ENCODE results near the gene AJUBA. TPM values are rescaled to one million over a fixed set of nuclear protein-coding genes. Genes with fewer than 3 reads are reported as not detected.
A peak's percentile ranks its signal among the peaks of the same experiment; 100 is the strongest.
"Not testable (repeated sequence)": the region's sequence is repeated elsewhere in the genome, so short reads cannot be mapped to it uniquely, and the experiment has no call there.

The AJUBA gene
- total RNA-seq, 1 donor from 2014 or later, result 87.2 TPM

GRCh38 chr14:23018107-23018506, 35.8 kb upstream of the AJUBA start:
- no peak for TF ChIP-seq CTCF (IDR thresholded peaks at IDR 0.05; ENCODE audit: insufficient read depth, low read length, poor library complexity, severe bottlenecking)
- no peak for DNase-seq (ENCODE audit: low read depth)
- Histone ChIP-seq H3K27me3 (ENCODE audit: control insufficient read depth, insufficient read depth, low read length) (no peaks in the 10 kb centered on the region), H3K36me3 (ENCODE audit: control insufficient read depth, insufficient read depth, low read length) (no peaks in the 10 kb centered on the region), H3K4me3 (ENCODE audit: low read depth, low read length) (no peak overlapping the region)

- TF ChIP-seq CTCF (IDR thresholded peaks at IDR 0.05; ENCODE audit: insufficient read depth, low read length, poor library complexity, severe bottlenecking), result no peak
- Histone ChIP-seq H3K27me3 (ENCODE audit: control insufficient read depth, insufficient read depth, low read length) (no peaks in the 10 kb centered on the region), H3K36me3 (ENCODE audit: control insufficient read depth, insufficient read depth, low read length) (no peaks in the 10 kb centered on the region), H3K4me3 (ENCODE audit: low read depth, low read length) (no peak overlapping the region)
- no peak for DNase-seq (ENCODE audit: low read depth)
These were observed 34.7 kb upstream of the AJUBA start for GRCh38 chr14:23017091-23017490.

GRCh38 chr14:23015618-23016017, 33.3 kb upstream of the AJUBA start:
- Histone ChIP-seq H3K36me3 (ENCODE audit: control insufficient read depth, insufficient read depth, low read length) (no peaks in the 10 kb centered on the region), H3K4me3 (ENCODE audit: low read depth, low read length) (no peak overlapping the region), H3K27me3 (ENCODE audit: control insufficient read depth, insufficient read depth, low read length) (no peaks in the 10 kb centered on the region)
- no peak for TF ChIP-seq CTCF (IDR thresholded peaks at IDR 0.05; ENCODE audit: insufficient read depth, low read length, poor library complexity, severe bottlenecking)
- DNase-seq (ENCODE audit: low read depth), result no peak

GRCh38 chr14:23013749-23014054, 31.4 kb upstream of the AJUBA start:
- not testable (repeated sequence) for H3K36me3 ChIP-seq (ENCODE audit: control insufficient read depth, insufficient read depth, low read length); H3K4me3 ChIP-seq (ENCODE audit: low read depth, low read length); H3K27me3 ChIP-seq (ENCODE audit: control insufficient read depth, insufficient read depth, low read length); DNase-seq (ENCODE audit: low read depth)

GRCh38 chr14:23013054-23013748, 30.9 kb upstream of the AJUBA start:
- DNase-seq (ENCODE audit: low read depth), result no peak
- no peak overlapping the region for H3K4me3 ChIP-seq (ENCODE audit: low read depth, low read length)
- TF ChIP-seq CTCF (IDR thresholded peaks at IDR 0.05; ENCODE audit: insufficient read depth, low read length, poor library complexity, severe bottlenecking), result no peak
- no peaks in the 10 kb centered on the region for H3K27me3 ChIP-seq (ENCODE audit: control insufficient read depth, insufficient read depth, low read length)
- H3K36me3 ChIP-seq (ENCODE audit: control insufficient read depth, insufficient read depth, low read length), result no peaks in the 10 kb centered on the region

- peak within 1 kb of the TSS; percentile 50 for H3K4me3 ChIP-seq (ENCODE audit: low read depth, low read length)
- TF ChIP-seq CTCF (IDR thresholded peaks at IDR 0.05; ENCODE audit: insufficient read depth, low read length, poor library complexity, severe bottlenecking), result no peak
- no peaks in the 10 kb centered on the region for H3K27me3 ChIP-seq (ENCODE audit: control insufficient read depth, insufficient read depth, low read length)
- H3K36me3 ChIP-seq (ENCODE audit: control insufficient read depth, insufficient read depth, low read length), result no peaks in the 10 kb centered on the region
- no peak for DNase-seq (ENCODE audit: low read depth)
These were observed 27.8 kb upstream of the AJUBA start, which contains the start of gene C14orf93 for GRCh38 chr14:23009939-23010726. Gene C14orf93, minus strand, starts transcription at chr14:23010143. Its CDS starts 11,120 bp downstream, at chr14:22999023.
